ENCODE data around the gene LSAMP. TPM values are rescaled to one million over a fixed set of nuclear protein-coding genes. Genes with fewer than 3 reads are reported as not detected.

LSAMP gene
- total RNA-seq, 1 experiment from 2014 or later, result 0.90 TPM

DNA sequence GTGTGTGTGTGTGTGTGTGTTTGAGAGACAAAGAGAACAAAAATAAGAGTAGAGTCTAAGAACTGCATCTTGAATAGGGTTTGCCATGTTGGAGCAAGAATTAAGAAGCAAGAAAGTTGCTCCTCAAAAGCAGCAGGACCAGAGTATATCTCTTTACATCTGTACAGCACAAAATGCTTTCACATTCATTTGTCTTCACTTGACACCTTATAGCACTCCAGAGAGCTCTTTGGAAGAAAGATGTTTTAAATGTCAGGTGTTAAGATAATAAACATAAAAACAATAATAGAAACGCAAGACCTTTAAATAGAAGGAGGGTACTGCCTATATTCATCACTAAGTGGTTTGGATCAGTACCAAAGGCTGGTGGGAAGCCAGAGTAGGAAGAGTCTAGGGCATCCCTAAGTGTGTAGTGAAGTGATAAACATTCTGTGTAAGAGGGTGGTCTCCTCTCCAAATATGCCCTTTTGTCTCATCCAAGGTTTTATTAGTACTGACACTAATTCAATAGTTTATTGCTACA lies 19.1 kb upstream of the LSAMP start:
- no peak overlapping the region for H2BK20ac ChIP-seq (ENCODE audit: low read depth, low read length, poor library complexity, severe bottlenecking)
- Mint-ChIP-seq H3K4me3 (no peak overlapping the region), H3K27me3 (ENCODE audit: low read depth) (no peaks in the 10 kb centered on the region), H3K27ac (no peak overlapping the region), H3K4me1 (no peaks in the 10 kb centered on the region), H3K9me3 (no peaks in the 10 kb centered on the region), H3K36me3 (ENCODE audit: insufficient read depth in 1 of 3, low read depth in 3 of 3) (no peaks in the 10 kb centered on the region)
- WGBS (ENCODE audit: extremely low coverage, insufficient read length, low lambda C conversion rate), result no CpG with 5 or more reads among the region's 1 CpG
- no peak overlapping the region for H2BK12ac ChIP-seq (ENCODE audit: insufficient read length, low read depth, low read length)
- no peak overlapping the region for H4K8ac ChIP-seq (replicated peaks; ENCODE audit: insufficient read length, low read depth, low read length)
- no peak overlapping the region for H3T11ph ChIP-seq (ENCODE audit: low read length)
- no peak overlapping the region for H4K5ac ChIP-seq (ENCODE audit: insufficient read length, low read depth, low read length)
- H3K56ac ChIP-seq (ENCODE audit: insufficient read length, low read depth, low read length), result no peak overlapping the region
- no peak overlapping the region for H2BK120ac ChIP-seq (ENCODE audit: low read depth, low read length, poor library complexity, severe bottlenecking)
- H3K27ac ChIP-seq (ENCODE audit: insufficient read length, low read depth, low read length), result no peak overlapping the region
- no peak overlapping the region for H2BK5ac ChIP-seq (ENCODE audit: insufficient read length, low read length)
- no peak overlapping the region for H2AFZ ChIP-seq (ENCODE audit: low read length)
- H3K4ac ChIP-seq (ENCODE audit: low read depth, low read length), result no peak overlapping the region
- H3K4me1 ChIP-seq (ENCODE audit: insufficient read depth, low read length), result no peaks in the 10 kb centered on the region
- no peaks in the 10 kb centered on the region for H3K23me2 ChIP-seq (ENCODE audit: insufficient read length, low read depth, low read length, poor library complexity, severe bottlenecking)
- no peaks in the 10 kb centered on the region for H3K79me1 ChIP-seq (ENCODE audit: insufficient read depth, low read depth, low read length, poor library complexity, severe bottlenecking)
- no peaks in the 10 kb centered on the region for H3K79me2 ChIP-seq (ENCODE audit: insufficient read depth, low read length)
- H3K23ac ChIP-seq (ENCODE audit: insufficient read length, low read depth, low read length), result no peak overlapping the region
- H3K4me2 ChIP-seq (ENCODE audit: insufficient read depth, insufficient read length, low read length), result no peak overlapping the region
- no peaks in the 10 kb centered on the region for H3K9me3 ChIP-seq (ENCODE audit: control insufficient read depth, low read depth, low read length)
- no peaks in the 10 kb centered on the region for H4K20me1 ChIP-seq (ENCODE audit: control insufficient read depth, insufficient read depth, insufficient read length)
- H4K91ac ChIP-seq (ENCODE audit: insufficient read length, low read depth, low read length), result no peak overlapping the region
- no peak for DNase-seq
- H3K18ac ChIP-seq (ENCODE audit: insufficient read length, low read depth, low read length), result no peak overlapping the region
- H2AK5ac ChIP-seq (ENCODE audit: insufficient read length, low read length), result no peak overlapping the region
- no peaks in the 10 kb centered on the region for H3K27me3 ChIP-seq (ENCODE audit: insufficient read depth, low read length)
- TF ChIP-seq, protein P1, sequence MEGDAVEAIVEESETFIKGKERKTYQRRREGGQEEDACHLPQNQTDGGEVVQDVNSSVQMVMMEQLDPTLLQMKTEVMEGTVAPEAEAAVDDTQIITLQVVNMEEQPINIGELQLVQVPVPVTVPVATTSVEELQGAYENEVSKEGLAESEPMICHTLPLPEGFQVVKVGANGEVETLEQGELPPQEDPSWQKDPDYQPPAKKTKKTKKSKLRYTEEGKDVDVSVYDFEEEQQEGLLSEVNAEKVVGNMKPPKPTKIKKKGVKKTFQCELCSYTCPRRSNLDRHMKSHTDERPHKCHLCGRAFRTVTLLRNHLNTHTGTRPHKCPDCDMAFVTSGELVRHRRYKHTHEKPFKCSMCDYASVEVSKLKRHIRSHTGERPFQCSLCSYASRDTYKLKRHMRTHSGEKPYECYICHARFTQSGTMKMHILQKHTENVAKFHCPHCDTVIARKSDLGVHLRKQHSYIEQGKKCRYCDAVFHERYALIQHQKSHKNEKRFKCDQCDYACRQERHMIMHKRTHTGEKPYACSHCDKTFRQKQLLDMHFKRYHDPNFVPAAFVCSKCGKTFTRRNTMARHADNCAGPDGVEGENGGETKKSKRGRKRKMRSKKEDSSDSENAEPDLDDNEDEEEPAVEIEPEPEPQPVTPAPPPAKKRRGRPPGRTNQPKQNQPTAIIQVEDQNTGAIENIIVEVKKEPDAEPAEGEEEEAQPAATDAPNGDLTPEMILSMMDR (conservative IDR thresholded peaks at IDR 0.05), result no peak
- H3K14ac ChIP-seq (ENCODE audit: insufficient read depth, low read length), result no peak overlapping the region
- H3K9ac ChIP-seq (ENCODE audit: extremely low read depth, insufficient read length, low read length), result no peak overlapping the region
- no peak overlapping the region for H2BK15ac ChIP-seq (ENCODE audit: low read depth, low read length)
